Right lobe of liver (tissue), 6 donors: ENCODE results near the gene SRPRB. TPM values are rescaled to one million over a fixed set of nuclear protein-coding genes. Genes with fewer than 3 reads are reported as not detected.

Source experiments
- ATAC-seq, 4 donors: fragments of 200-7000 bp; cut with Tn5 transposase; one replicate each; pipeline ENCODE4 v1.9.1; 2020; ENCODE audit warnings: mild to moderate bottlenecking in 4 of 4, moderate library complexity in 4 of 4
- DNase-seq, 3 donors: peaks; one replicate each; pipeline ENCODE4 v3.0.0-alpha.2; 2020
- H3K27ac ChIP-seq, 3 donors: fragments of 200-600 bp; one replicate each; pipeline ENCODE4 v1.8.0; 2022
- H3K27me3 ChIP-seq, 2 donors: fragments of 200-600 bp; one replicate each; pipeline ENCODE4 v1.8.0; 2022
- H3K36me3 ChIP-seq, 4 donors: fragments of 200-600 bp; sonication (generic) in 1 of 4; one replicate each; pipeline versions ENCODE4 v1.5.1 to v1.8.0; 2017 to 2022; ENCODE audit warnings: control low read depth in 1 of 4
- H3K4me1 ChIP-seq, 4 donors: fragments of 200-600 bp; sonication (generic) in 1 of 4; one replicate each; pipeline versions ENCODE4 v1.5.1 to v1.8.0; 2017 to 2022; ENCODE audit warnings: control low read depth in 1 of 4
- H3K4me3 ChIP-seq, 3 donors: fragments of 200-600 bp; one replicate each; pipeline ENCODE4 v1.8.0; 2022
- H3K9me3 ChIP-seq, 4 donors: fragments of 200-600 bp; sonication (generic) in 1 of 4; one replicate each; pipeline versions ENCODE4 v1.5.1 to v1.8.0; 2017 to 2022; ENCODE audit warnings: control low read depth in 1 of 4
- POLR2A ChIP-seq: fragments of 450-650 bp; IDR thresholded peaks from one replicate; pipeline ENCODE4 v1.6.1; 2017; ENCODE audit warnings: antibody characterized with exemption, mild to moderate bottlenecking
- WGBS: methylation state at CpG from one replicate; pipeline ENCODE4 v1.1.6; 2018; ENCODE audit warnings: low coverage, low lambda C conversion rate; ENCODE audit not compliant: insufficient coverage; ENCODE audit errors: missing lambda C conversion rate; 5-methylcytosine and 5-hydroxymethylcytosine counted together
- intact Hi-C, 2 donors: fragments of 100-400 bp; cut with DNase I; formaldehyde crosslinking; loops; one replicate each; pipeline versions ENCODE4 v1.11.2 to v1.14.1; 2022
- total RNA-seq, 6 experiments: library from RNA; depleted of rRNA in 2 of 6; stranded (reverse); fragments of >200 nt in 2 of 6; fragmentation: NEBNext Ultra II Directional in 3 of 6; extraction: Animal tissue kit (Norgen Biotek cat#: 25700) in 3 of 6; gene quantifications; one replicate each; pipeline versions ENCODE4 v1.1.0 to v1.2.4, GENCODE V29; 2016 to 2023
- TF ChIP-seq, protein P1 (sequence below), 4 donors: fragments of 200-600 bp in 3 of 4; fragments of 450-650 bp in 1 of 4; IDR thresholded peaks; one replicate each; pipeline versions ENCODE4 v1.5.1 to v1.8.0; 2016 to 2022; ENCODE audit warnings: antibody characterized with exemption in 4 of 4, mild to moderate bottlenecking in 2 of 4
- donor health status: DM: no; HTN: yes; CAD: no.
- donor health status: DM: no; HTN: no; CAD: no.
- donor health status: DM: no; HTN: no; CAD: no.
- donor health status: DM: no; HTN: yes; CAD: no.
- donor health status: DM: no; HTN: yes; CAD: no.

Gene SRPRB
- total RNA-seq, 6 experiments from 2014 or later: 48.1 to 78.5 (median 56.4) TPM

DNA sequence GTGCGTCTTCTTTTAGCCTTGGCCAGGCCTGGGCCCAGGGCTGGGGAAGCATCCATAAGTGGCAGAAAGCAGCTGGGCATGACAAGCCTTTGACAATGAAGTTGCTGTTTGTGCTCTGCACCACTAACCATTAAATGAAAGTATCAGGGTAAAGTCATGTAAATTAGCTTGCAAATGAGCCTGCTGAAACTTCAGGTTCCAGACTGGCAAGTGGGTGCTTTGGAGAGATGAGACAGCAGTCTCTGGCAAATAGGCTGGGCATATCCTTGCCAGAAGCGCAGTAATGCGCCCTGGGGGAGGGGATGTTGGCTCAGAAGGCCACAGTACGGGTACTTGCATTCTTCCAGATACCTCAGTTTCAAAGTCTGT lies 49.4 kb downstream of the SRPRB start:
- TF ChIP-seq, protein P1, sequence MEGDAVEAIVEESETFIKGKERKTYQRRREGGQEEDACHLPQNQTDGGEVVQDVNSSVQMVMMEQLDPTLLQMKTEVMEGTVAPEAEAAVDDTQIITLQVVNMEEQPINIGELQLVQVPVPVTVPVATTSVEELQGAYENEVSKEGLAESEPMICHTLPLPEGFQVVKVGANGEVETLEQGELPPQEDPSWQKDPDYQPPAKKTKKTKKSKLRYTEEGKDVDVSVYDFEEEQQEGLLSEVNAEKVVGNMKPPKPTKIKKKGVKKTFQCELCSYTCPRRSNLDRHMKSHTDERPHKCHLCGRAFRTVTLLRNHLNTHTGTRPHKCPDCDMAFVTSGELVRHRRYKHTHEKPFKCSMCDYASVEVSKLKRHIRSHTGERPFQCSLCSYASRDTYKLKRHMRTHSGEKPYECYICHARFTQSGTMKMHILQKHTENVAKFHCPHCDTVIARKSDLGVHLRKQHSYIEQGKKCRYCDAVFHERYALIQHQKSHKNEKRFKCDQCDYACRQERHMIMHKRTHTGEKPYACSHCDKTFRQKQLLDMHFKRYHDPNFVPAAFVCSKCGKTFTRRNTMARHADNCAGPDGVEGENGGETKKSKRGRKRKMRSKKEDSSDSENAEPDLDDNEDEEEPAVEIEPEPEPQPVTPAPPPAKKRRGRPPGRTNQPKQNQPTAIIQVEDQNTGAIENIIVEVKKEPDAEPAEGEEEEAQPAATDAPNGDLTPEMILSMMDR (IDR thresholded peaks at IDR 0.05): no peak
- TF ChIP-seq POLR2A: no peak
- H3K27ac ChIP-seq: no peak overlapping the region
- no peak for ATAC-seq
- H3K36me3 ChIP-seq: no peaks in the 10 kb centered on the region
- no peaks in the 10 kb centered on the region for H3K4me1 ChIP-seq
- H3K9me3 ChIP-seq: no peaks in the 10 kb centered on the region
- DNase-seq: no peak
- intact Hi-C loops: no loop called here
- WGBS: 89% methylated on average over 2 of the region's 4 CpGs
- H3K4me3 ChIP-seq: no peak overlapping the region
- H3K27me3 ChIP-seq: no peaks in the 10 kb centered on the region

GRCh38 chr3:133855772-133856171 lies 50.2 kb downstream of the SRPRB start:
- intact Hi-C loops: no loop called here
- H3K9me3 ChIP-seq: no peaks in the 10 kb centered on the region
- no peak overlapping the region for H3K27ac ChIP-seq
- no peak for ATAC-seq
- H3K27me3 ChIP-seq: no peaks in the 10 kb centered on the region
- H3K4me3 ChIP-seq: no peak overlapping the region
- H3K4me1 ChIP-seq: no peaks in the 10 kb centered on the region
- no peaks in the 10 kb centered on the region for H3K36me3 ChIP-seq
- WGBS: 71% methylated on average over 6 of the region's 6 CpGs
- DNase-seq: no peak
- TF ChIP-seq, protein P1 (IDR thresholded peaks at IDR 0.05): no peak
- TF ChIP-seq POLR2A: no peak

DNA sequence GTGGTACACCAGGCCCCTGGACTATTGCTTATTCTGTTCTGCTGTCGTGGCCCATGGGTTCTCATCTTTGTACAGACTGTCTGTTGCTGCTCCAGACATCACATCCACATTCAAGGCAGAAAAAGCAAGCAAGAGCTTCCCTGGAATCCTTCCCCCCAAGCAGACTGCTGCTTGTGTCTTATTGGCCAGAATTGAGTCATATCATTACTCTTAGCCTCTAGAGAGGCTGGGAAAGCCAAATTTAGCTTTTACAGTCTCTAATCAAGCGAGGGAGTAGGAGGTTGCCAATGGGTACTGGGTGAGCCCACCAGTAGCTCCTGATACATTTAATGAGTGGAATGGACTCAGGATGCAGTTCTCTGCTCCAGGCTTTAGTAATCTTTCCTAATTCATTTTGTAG lies 50.7 kb downstream of the SRPRB start:
- TF ChIP-seq, protein P1 (IDR thresholded peaks at IDR 0.05): no peak
- no peak for TF ChIP-seq POLR2A
- intact Hi-C loops: no loop called here
- no peaks in the 10 kb centered on the region for H3K27me3 ChIP-seq
- H3K27ac ChIP-seq: no peak overlapping the region
- no peaks in the 10 kb centered on the region for H3K4me1 ChIP-seq
- no peaks in the 10 kb centered on the region for H3K9me3 ChIP-seq
- DNase-seq (no peak), ATAC-seq (no peak)
- H3K4me3 ChIP-seq: no peak overlapping the region
- WGBS: 54% methylated on average over 2 of the region's 2 CpGs
- H3K36me3 ChIP-seq: no peaks in the 10 kb centered on the region

- no peak overlapping the region for H3K4me3 ChIP-seq
- TF ChIP-seq, protein P1 (IDR thresholded peaks at IDR 0.05): no peak
- no peak for TF ChIP-seq POLR2A
- H3K9me3 ChIP-seq: no peaks in the 10 kb centered on the region
- no peaks in the 10 kb centered on the region for H3K36me3 ChIP-seq
- H3K4me1 ChIP-seq: no peaks in the 10 kb centered on the region
- H3K27ac ChIP-seq: no peak overlapping the region
- no peak for DNase-seq
- H3K27me3 ChIP-seq: no peaks in the 10 kb centered on the region
- 92% methylated on average over 4 of the region's 8 CpGs for WGBS
- intact Hi-C loops: no loop called here
- no peak for ATAC-seq
Observed at GRCh38 chr3:133857767-133858166, 52.2 kb downstream of the SRPRB start.
